Activated CD4-positive, alpha-beta T cell treated with anti-CD3 and anti-CD28 coated beads, Interleukin-2, amount 50 U/mL, for 48 hours (primary cell): ENCODE results near the gene KCNQ1.
"Not testable (repeated sequence)": the region's sequence is repeated elsewhere in the genome, so short reads cannot be mapped to it uniquely, and the experiment has no call there.

ENCODE experiments used
- DNase-seq, 2 experiments: peaks; one replicate each; pipeline ENCODE4 v3.0.0-alpha.2; 2020

KCNQ1 gene

DNA sequence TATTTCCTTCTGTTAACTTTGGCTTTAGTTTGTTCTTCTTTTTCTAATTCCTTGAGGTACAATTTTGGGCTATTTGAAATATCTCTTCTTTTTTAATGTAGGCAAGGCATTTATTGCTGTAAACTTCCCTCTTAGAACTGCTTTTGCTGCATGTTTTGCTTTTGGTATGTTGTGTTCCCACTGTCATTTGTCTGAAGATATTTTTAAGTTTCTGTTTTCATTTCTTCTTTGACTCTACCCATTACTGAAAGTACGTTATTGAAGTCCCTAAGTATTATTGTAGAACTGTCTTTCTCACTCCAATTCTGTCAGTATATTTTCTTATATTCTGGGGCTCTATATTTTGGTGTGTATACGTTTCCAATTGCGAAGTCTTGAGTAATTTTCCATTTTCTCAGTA is 177.1 kb downstream of the KCNQ1 start:
- DNase-seq, result no peak

- DNase-seq, result no peak
Observed at GRCh38 chr11:2625183-2625582, 180.4 kb downstream of the KCNQ1 start.

DNA sequence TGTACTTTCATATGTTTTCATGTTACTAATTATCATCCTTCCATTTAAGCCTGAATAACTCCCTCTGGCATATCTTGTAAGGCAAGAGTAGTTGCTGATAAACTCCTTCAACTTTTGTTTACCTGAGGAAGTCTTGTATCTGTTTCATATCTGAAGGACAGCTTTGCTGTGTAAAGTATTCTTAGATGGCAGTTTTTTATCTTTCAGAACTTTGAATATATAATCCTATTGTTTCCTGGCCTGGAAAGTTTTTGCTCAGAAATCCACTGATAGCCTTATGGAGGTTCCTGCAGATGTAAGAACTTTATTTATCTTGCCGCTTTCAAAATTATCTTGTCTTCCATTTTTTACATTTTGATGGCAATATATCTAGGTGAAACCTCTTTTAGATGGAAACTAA is 185.9 kb downstream of the KCNQ1 start:
- DNase-seq, result no peak

DNA sequence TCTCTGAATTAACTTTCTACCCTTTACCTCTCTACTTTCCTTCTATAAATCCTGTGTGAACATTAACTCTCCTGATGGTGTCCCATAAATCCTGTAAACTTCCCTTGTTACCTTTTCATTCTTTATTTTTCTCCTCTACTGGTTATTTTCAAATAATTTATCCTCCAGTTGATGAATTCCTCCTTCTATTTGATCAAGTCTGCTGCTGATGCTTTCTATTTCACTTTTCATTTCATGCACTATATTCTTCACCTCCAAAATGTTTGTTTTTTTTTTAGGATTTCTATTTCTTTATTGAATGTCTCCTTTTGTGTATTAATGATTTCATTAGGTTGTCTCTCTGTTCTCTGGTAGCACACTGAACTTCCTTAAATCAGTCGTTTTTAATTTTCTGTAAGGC is 186.4 kb downstream of the KCNQ1 start:
- DNase-seq, result no peak

GRCh38 chr11:2639763-2640162 is 195.0 kb downstream of the KCNQ1 start:
- DNase-seq, result not testable (repeated sequence)

DNA sequence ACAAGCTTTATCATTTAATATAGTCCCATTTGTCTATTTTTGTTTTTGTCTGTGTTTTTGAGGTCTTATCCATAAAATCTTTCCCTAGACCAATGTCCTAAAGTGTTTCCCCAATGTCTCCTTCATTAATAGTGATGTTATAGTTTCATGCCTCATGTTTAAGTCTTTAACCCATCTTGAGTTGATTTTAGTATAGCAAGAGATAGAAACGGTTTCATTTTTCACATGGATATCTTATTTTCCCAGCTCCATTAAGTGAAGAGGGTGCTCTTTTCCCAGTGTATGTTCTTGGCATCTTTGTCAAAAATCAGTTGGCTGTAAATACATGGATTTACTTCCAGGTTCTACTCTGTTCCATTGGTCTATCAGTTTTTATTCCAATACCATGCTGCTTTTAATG is 196.8 kb downstream of the KCNQ1 start:
- DNase-seq, result no peak

DNA sequence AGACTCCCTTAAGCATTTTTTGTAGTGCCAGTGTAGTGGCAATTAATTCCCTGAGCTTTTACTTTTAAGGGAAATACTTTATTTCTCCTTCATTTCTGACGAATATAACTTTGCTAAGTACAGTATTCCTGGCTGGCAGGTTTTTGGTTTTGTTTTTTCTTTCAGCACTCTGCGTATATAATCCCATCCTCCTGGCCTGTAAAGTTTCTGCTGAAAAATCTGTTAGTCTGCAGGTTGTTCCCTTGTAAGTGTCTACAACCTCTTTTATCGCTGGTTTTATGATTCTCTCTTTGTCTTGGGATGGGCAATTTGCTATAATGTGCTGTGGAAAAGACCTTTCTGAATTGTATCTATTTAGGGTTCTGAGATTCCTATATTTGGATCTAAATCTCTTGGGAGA is 198.9 kb downstream of the KCNQ1 start:
- DNase-seq, result no peak

- DNase-seq, result no peak
Observed at GRCh38 chr11:2644844-2645778, 200.3 kb downstream of the KCNQ1 start.

- no peak for DNase-seq
Observed at GRCh38 chr11:2645779-2646118, 200.9 kb downstream of the KCNQ1 start.

DNA sequence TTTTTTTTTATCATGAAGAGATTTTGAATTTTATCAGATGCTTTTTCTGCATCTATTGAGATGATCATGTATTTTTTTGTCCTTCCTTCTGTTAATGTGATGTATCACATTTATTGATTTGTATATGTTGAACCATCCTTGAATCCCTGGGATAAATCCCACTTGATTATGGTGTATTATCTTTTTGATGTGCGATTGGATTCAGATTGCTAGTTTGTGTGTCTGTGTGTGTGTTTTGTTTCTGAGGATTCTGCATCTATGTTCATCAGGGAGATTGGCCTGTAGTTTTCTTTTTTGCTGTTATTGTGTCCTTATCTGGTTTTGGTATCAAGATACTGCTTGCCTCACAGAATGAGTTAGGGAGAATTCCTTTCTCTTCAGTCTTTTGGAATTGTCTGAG is 202.4 kb downstream of the KCNQ1 start:
- no peak for DNase-seq

- no peak for DNase-seq
Observed at GRCh38 chr11:2647953-2648352, 203.1 kb downstream of the KCNQ1 start.

- no peak for DNase-seq
Observed at GRCh38 chr11:2649400-2649799, 204.6 kb downstream of the KCNQ1 start.

- no peak for DNase-seq
Observed at GRCh38 chr11:2649848-2650247, 205.0 kb downstream of the KCNQ1 start.

DNA sequence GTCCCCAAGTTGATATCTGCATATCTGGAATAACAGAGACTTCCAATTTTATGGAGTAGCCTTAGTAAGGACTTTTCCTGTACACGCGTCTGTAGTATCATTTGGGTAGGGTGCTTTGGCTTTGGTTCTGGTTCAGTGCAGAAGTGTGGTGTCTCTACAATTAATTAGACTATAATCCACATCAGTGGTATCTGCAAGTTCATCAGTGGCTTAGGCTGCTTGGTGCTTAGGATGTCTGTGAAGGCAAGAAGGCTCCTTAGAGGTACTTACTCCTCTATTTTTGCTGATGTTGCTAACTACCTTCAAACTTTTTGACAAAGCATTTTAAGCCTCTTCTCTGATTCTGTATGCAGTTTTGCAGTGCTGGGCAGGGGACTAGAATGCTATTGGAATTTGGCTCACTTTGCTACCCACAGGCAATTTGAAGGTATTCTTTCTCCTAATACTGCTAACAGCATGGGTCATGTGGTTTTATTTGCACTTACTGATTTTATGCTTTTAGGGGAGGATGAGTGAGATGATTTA is 205.6 kb downstream of the KCNQ1 start:
- DNase-seq, result no peak

DNA sequence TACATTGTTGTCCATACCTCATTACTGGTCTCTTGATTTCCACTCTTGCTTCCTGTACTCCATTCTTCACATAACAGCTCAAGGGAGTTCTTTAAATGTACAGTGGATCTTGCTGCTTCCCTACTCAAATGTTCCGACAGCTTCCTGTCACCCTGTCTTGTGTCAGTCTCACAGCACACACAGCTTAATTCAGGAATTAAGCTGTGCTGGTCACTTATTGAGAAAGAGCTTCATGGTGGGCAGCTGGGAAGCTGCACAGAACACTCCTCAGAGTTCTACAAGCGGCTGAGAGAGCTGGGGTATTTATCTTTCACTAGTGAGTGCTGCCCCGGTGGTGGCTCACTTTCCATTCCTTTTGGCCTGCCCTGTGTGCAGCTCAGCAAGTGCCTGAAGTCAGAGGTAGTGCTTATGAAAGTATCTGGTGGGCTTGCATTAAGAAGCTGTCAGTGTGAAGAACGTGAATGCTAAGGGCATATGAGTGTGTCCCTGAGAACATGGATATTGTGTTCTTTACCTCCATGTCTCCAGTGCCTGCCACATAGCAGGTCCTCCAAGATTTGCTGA is 206.3 kb downstream of the KCNQ1 start:
- no peak for DNase-seq

DNA sequence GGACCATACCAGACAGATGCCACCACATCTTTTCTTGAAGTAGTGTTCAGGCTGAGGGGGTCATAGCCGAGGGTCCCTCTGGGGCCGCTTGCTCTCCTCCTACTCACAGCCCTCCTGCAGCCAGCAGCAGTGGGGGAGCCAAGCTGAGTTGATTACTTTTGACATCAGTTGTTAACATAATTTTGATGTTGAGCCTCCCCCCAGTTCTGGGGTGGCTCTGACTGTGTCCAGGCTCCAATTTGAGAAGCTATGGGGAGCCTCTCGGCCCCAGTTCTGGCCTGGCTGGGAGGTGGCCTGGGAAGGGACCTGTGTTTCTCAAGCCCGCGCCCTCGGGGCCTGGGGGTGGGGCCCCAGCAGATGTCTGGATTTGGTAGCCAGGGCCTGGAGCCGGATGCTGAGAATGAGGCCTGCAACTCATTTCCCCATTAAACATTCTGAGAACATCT is 207.0 kb downstream of the KCNQ1 start:
- no peak for DNase-seq

DNA sequence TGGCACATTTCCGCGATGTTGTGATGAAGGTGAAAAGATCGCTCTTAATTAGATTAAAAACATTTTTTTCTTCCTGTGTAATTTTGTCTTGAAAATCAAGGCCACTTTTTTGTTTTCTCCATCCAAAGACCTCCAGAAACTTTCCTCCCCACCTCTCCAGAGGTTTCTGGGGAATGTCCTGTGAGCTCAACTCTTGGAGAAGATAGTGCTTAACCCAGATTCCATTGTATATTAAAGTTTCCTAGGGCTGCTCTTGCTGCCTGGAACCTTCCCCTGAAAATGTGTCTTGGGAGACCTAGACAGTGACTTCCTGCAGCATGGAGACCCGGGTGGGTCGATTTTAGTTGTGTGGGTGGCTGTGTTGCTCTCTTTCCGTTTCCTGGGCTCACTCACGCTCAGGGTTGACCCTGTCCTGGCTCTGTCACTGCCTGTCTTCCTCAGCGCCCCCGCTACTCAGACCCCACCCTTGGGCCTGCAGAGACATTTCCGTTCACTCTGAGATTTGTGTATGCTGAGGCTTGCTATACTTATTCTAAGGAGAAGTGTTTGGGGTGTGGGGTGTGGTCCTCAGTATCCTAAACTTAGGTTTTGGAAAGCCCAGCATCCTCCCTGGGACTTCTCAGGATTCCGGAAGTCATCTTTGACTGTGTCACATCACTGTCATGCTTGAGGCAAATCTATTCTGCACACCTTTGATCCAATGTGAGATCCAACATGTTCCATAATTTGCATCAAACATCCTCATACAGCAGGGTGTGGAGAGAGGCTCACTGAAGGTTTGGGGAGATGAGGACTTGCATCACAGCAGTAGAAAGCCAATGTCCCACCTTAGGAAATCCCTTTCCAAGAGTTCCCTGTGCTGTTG is 207.8 kb downstream of the KCNQ1 start:
- DNase-seq, result no peak

DNA sequence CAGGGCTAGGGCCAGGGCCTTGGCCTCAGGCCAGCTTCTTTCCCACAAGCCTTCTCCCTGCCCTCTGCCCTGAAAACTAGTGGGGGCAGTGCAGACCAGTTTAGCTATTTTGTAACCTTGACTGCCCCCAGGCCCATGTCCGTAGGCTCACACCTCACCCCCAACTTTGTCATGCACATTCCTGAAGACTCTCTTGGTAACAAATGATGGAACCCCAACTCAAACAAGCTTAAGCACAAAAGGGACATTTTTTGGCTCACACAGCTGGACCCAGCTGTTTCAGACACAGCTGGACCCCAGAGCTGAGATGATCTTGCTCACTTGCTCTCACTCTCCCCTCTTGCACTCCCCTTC is 208.4 kb downstream of the KCNQ1 start:
- DNase-seq, result no peak

GRCh38 chr11:2653930-2654739 is 209.3 kb downstream of the KCNQ1 start:
- no peak for DNase-seq

DNA sequence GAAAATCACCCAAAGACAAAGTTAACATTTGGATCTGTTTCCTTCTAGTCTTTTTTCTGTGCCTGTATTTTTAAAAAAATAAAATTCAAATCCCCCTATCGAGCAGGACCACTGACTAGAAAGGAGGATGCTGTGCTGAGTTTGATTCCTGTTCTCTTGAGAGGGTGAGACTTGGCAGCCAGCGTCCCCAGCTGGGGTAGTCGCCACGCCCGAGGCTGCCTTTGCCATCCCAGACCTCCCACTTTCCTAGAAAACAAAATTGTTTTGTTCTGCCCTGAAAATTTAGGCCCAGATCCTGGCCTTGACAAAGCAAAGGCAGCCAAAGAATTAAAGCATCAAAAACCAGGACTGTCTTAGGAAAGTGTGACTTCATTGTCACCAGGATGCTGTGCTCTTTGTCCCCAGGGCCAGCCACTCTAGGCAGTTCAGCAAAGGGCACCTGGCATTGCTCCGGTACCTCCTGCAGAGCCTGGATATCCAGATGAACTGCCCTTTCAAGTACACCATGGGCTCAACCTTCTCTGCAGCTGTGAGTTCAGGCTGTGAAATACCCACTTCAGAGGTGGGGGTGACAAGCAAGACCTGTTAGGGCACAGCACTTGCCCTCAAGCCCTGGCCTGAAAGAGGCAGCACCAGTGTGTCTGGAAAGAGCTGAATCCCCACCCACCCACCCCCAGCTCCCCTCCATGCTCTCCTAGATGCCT is 210.4 kb downstream of the KCNQ1 start:
- DNase-seq, result no peak

GRCh38 chr11:2655834-2656622 is 211.2 kb downstream of the KCNQ1 start:
- DNase-seq, result no peak
